ENCODE results near the gene SYNPO. TPM values are rescaled to one million over a fixed set of nuclear protein-coding genes. Genes with fewer than 3 reads are reported as not detected.

Gene SYNPO
- total RNA-seq, 1 donor from 2014 or later: 40.2 TPM

DNA sequence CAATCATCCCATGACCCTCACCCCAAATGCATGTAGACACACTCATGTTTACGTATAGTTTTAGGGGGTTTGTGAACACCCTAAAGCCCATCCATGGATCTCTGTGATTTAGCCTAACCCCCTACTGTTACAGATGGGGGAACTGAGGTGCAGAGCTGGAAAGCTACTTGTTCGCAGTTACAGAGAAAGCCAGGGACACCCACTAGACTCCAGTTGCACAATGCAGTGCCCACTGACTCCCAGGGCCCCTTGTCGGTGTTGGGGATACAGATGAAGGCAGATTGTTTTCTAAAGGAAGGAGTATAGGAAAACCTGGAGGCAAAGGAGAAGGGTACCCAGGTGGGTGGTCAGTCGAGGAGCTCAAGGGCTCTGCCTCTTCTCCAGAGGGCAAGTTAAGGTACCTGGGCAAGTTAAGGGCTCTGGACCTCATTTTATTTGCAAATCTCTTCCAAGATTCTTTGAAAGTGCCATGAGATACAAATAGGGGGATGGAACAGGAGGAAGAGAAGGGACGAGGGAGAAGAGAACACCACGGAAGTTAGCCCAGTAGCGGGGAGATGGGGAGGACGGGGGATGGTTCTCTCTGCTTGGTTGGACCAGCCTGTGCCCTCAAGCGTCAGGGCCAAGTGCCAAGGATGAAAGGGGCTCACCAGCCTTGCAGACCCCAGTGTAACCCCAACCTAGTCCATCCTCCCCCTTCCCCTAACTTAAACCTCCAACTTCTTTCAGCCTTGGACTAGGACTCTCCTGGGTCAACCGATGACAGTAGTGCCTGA, 21.5 kb downstream of the SYNPO start:
- Histone ChIP-seq H3K4me2 (ENCODE audit: low read length) (no peak overlapping the region), H3K9me3 (ENCODE audit: insufficient read depth, low read depth, low read length) (no peaks in the 10 kb centered on the region), H3K27me3 (ENCODE audit: insufficient read depth, low read length) (peaks cover 14% of the 10 kb centered on the region), H3K79me2 (ENCODE audit: insufficient read depth, low read length) (no peaks in the 10 kb centered on the region), H4K20me1 (ENCODE audit: insufficient read depth, low read length) (peaks cover 7% of the 10 kb centered on the region), H3K4me3 (ENCODE audit: insufficient read depth, low read depth, low read length) (no peak overlapping the region), H3K4me1 (ENCODE audit: insufficient read depth, low read length) (peaks cover 2% of the 10 kb centered on the region), H3K9ac (ENCODE audit: low read length) (no peak overlapping the region), H2AFZ (ENCODE audit: low read depth, low read length) (no peak overlapping the region), H3K36me3 (ENCODE audit: insufficient read depth, low read length) (no peaks in the 10 kb centered on the region), H3K27ac (ENCODE audit: low read depth, low read length) (no peak overlapping the region)
- FAIRE-seq (no peak), DNase-seq (ENCODE audit: low read depth) (no peak)
- peak overlapping the region; percentile 34 for H3K27ac Mint-ChIP-seq (ENCODE audit: unreplicated experiment)
- H3K4me1 Mint-ChIP-seq (ENCODE audit: low read depth, unreplicated experiment): peaks cover 11% of the 10 kb centered on the region
- H3K36me3 Mint-ChIP-seq (ENCODE audit: low read depth, unreplicated experiment): peaks cover 2% of the 10 kb centered on the region
- H3K4me3 Mint-ChIP-seq (ENCODE audit: unreplicated experiment): peak overlapping the region; percentile 60
- H3K9me3 Mint-ChIP-seq (ENCODE audit: unreplicated experiment): peaks cover 3% of the 10 kb centered on the region
- H3K27me3 Mint-ChIP-seq (ENCODE audit: low read depth, unreplicated experiment): peaks cover 28% of the 10 kb centered on the region
- TF ChIP-seq, protein P1, sequence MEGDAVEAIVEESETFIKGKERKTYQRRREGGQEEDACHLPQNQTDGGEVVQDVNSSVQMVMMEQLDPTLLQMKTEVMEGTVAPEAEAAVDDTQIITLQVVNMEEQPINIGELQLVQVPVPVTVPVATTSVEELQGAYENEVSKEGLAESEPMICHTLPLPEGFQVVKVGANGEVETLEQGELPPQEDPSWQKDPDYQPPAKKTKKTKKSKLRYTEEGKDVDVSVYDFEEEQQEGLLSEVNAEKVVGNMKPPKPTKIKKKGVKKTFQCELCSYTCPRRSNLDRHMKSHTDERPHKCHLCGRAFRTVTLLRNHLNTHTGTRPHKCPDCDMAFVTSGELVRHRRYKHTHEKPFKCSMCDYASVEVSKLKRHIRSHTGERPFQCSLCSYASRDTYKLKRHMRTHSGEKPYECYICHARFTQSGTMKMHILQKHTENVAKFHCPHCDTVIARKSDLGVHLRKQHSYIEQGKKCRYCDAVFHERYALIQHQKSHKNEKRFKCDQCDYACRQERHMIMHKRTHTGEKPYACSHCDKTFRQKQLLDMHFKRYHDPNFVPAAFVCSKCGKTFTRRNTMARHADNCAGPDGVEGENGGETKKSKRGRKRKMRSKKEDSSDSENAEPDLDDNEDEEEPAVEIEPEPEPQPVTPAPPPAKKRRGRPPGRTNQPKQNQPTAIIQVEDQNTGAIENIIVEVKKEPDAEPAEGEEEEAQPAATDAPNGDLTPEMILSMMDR (IDR thresholded peaks at IDR 0.05; ENCODE audit: insufficient read depth, low read depth, low read length): no peak
- no peak for TF ChIP-seq EZH2 (IDR thresholded peaks at IDR 0.05; ENCODE audit: insufficient read depth, low read length)

DNA sequence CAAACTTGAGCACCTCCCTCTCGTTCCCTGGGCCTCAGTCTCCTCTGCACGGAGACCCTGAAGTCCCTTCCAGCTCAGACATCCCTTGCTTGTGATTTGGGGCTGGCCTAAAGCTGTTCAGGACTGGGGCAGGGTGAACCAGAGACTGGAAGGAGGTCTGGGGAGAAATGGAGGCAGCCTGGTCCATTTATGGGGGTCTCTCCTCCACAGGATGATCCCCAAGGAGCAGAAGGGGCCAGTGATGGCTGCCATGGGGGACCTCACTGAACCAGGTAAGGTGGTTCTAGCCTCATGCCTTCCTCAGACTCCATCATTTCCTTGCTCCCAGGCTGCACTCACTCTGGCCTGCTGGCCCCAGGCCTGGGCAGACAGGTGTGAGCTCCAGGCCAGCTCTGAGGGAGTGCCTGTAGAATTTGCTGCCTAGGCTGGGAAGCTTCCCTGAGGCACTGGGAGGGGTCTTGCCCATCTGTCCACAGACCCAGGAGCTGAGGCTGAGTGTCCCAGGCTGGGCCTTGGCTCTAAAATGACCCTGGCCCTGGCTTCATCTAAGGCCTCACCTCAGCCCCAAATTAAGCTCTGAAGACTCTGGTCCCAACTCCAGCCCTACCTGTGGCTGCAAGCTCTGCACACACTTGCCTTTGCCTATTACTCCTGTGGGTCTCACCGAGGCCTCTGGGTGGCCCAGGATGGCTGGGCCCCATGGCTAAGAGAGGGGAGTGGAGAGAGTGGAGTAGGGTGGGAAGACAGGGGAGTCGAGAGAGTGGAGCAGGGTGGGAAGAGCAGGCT, 22.5 kb downstream of the SYNPO start:
- no peak for TF ChIP-seq EZH2 (IDR thresholded peaks at IDR 0.05; ENCODE audit: insufficient read depth, low read length)
- TF ChIP-seq, protein P1 (IDR thresholded peaks at IDR 0.05; ENCODE audit: insufficient read depth, low read depth, low read length): no peak
- peaks cover 7% of the 10 kb centered on the region for H4K20me1 ChIP-seq (ENCODE audit: insufficient read depth, low read length)
- no peaks in the 10 kb centered on the region for H3K36me3 ChIP-seq (ENCODE audit: insufficient read depth, low read length)
- no peak overlapping the region for H3K4me3 Mint-ChIP-seq (ENCODE audit: unreplicated experiment)
- H2AFZ ChIP-seq (ENCODE audit: low read depth, low read length): no peak overlapping the region
- H3K4me3 ChIP-seq (ENCODE audit: insufficient read depth, low read depth, low read length): no peak overlapping the region
- peaks cover 8% of the 10 kb centered on the region for H3K4me1 Mint-ChIP-seq (ENCODE audit: low read depth, unreplicated experiment)
- no peaks in the 10 kb centered on the region for H3K9me3 ChIP-seq (ENCODE audit: insufficient read depth, low read depth, low read length)
- no peak overlapping the region for H3K4me2 ChIP-seq (ENCODE audit: low read length)
- no peaks in the 10 kb centered on the region for H3K4me1 ChIP-seq (ENCODE audit: insufficient read depth, low read length)
- H3K27ac ChIP-seq (ENCODE audit: low read depth, low read length): no peak overlapping the region
- no peak for FAIRE-seq
- H3K36me3 Mint-ChIP-seq (ENCODE audit: low read depth, unreplicated experiment): no peaks in the 10 kb centered on the region
- peaks cover 14% of the 10 kb centered on the region for H3K27me3 ChIP-seq (ENCODE audit: insufficient read depth, low read length)
- no peaks in the 10 kb centered on the region for H3K79me2 ChIP-seq (ENCODE audit: insufficient read depth, low read length)
- H3K9ac ChIP-seq (ENCODE audit: low read length): no peak overlapping the region
- DNase-seq (ENCODE audit: low read depth): no peak
- peaks cover under 1% of the 10 kb centered on the region for H3K9me3 Mint-ChIP-seq (ENCODE audit: unreplicated experiment)
- no peak overlapping the region for H3K27ac Mint-ChIP-seq (ENCODE audit: unreplicated experiment)
- peaks cover 28% of the 10 kb centered on the region for H3K27me3 Mint-ChIP-seq (ENCODE audit: low read depth, unreplicated experiment)

Data from astrocyte (in vitro differentiated cells and primary cell).